Esophagus mucosa (tissue), 1 donor: ENCODE measurements around the gene GOLM1. TPM values are rescaled to one million over a fixed set of nuclear protein-coding genes. Genes with fewer than 3 reads are reported as not detected.
"Not testable (repeated sequence)": the region's sequence is repeated elsewhere in the genome, so short reads cannot be mapped to it uniquely, and the experiment has no call there.

Experiments
- ATAC-seq: fragments of 200-7000 bp; cut with Tn5 transposase; one replicate; pipeline ENCODE4 v1.9.1; 2020
- total RNA-seq: library from RNA; stranded (reverse); gene quantifications from one replicate; pipeline ENCODE4 v1.2.4, GENCODE V29; 2023
- donor health status: DM: yes; HTN: yes; CAD: no.

The GOLM1 gene
- total RNA-seq, 1 donor from 2014 or later, result 3.7 TPM

DNA sequence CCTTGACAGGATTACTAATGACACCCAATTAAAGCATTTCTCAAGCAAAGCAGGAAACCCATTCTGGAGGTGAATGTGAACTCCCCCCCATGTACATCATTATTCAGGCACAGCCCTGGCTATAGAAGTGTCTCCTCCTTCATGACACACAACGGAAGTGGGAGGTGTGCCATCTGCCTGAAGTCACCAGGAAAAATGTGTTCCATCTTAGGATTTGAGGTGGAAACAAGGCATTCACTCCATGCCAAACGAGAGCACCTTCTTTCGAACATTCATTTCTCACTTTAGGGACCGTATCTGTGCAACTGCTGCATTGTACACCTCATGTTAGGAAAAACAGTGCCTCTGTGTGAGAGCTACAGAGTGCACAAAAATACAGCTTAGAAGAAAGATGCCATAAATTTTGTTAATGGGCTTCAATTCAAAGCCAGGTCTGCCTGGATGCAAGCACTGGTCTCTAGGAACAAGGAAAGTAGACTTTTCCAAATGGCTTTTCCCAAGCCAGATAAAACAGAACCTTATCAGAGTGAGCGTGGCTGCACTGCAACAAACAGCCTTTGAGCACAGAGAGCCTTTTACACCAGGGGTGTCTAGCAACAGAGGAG, 19.4 kb downstream of the GOLM1 start:
- ATAC-seq, result no peak

DNA sequence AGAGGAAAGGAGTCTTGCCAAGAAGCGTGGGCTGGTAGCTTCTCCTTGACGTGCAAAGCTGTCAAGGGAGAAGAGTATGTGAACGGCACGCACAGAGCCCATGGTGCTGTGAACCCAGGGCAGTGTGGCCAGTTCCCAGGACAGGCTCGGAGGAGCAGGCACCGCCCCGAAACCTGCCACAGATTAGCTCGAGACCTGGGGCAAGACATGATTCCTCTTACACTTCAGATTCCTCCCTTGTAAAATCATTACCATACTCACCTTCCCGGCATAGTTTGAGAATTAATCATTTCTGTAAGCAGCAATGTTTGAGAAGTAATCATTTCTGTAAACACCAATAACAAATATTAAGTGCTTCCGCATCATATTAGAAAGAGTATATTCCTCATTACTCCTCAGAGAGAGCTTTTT, 19.9 kb downstream of the GOLM1 start:
- ATAC-seq, result no peak

DNA sequence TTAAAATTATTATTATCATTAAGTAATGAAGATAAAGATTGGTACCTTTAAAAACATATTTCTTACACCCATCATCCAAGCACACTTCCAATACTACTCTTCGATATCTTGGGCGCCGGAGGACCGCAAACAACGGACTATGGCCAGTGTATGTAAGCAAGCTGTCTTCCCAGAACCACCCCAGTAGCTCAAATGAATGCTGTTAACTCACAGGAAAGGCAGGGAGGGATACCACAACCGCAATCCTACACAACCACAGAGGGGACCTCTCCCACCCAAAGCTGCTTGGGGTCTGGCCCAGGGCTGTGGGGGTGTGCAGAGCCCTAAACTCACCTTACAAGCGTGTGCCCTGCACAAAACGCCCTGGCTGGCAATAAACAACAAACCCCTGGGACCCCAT, 20.6 kb downstream of the GOLM1 start:
- ATAC-seq, result no peak

DNA sequence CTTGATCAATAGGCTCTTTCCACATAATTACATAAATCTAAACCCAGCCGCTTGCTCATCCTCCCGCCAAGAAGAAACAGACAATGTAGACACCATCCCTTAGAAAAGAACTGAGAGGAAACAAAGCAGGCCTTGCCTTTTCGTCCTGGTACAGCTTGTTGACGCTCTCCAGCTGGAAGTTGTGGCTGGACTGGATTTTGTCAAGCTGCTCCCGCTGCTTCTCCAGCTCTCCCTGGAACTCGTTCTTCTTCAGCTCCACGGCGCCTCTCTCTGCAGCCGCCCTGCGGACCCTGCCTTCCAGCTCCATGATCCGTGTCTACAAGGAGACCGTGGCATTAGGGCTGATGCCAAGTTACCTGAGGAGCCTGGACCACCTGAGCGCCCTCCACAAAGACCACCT, 22.1 kb downstream of the GOLM1 start:
- ATAC-seq, result no peak

DNA sequence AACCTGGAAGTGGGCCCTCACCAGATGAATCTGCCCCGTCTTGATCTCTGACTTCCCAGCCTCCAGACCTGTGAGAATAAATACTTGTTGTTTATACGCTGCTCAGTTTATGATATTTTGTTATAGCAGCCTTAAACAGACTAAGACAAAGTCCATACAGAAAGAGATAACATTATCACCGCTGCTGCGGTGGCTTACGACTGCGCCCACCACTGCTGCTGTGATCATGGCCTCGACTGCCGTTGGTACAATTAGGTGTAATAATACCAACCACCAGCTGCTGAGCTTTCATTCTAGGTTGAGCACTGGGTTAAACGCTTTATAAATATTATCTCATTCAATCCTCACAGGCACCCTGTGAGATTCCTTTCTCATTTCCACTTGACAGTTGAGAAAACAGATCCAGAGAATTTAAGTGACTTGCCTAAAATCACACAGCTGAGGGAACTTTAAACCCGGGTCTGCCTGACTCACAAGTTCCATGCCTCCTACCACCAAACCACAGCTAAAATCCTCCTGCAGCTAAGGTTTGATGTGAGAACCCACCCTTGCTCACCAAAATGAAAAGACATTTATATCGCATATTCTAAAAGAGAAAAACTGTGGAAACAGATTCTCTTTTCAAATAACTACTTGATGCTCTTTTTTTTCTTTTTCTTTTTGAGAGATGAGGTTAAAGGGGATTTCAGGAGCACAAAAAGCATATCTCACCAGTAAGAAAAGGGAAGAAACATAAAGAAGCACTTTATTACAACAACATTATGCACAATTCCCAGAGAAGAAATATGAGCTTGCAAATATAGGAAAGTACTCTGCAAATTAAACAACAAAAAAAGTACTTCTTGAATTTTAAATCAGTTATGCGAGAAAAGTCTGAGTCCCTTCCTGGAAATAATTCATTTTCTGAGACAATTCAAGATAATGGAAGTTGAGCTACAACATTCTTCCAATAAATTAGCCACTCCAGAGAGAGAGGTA, 23.9 kb downstream of the GOLM1 start:
- ATAC-seq, result no peak

DNA sequence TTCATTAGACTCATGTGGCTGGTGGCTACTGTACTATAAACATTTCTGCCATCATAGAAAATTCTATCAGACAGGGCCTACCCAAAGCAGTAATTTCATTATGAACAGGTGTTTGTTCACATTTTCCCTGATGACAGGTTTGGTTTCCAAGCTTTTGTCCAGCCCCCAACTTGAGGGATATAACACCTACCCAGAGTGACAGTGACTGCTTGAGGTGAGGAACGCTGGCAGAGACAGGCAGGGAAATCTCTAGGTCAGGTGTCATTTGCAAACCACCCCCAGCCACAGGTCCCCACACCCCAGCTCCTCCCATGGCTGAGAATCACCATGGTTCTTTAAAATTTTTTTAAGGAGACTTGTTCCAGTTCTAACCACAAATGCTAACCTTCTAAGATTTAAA, 25.5 kb downstream of the GOLM1 start:
- no peak for ATAC-seq

DNA sequence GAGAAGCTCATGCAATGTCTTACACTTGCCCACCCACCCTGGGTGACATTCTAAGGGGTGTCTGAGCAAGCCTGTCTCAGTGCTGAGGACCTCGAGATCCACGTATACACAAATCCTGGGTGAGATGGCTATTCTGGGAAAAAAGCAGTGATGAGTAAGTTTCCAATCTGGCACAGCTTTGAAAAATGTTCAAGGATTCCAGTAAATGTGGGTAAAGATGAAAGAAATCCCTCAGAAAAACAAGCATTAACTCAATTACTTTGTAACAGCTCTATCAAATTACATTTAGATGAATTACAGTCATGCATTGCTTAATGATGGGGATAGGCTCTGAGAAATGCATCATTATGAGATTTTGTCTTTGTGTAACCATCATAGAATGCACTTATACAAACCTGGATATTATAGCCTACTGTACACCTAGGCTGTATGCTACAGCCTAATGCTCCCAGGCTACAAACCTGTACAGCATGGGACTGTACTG, 26.9 kb downstream of the GOLM1 start:
- no peak for ATAC-seq

DNA sequence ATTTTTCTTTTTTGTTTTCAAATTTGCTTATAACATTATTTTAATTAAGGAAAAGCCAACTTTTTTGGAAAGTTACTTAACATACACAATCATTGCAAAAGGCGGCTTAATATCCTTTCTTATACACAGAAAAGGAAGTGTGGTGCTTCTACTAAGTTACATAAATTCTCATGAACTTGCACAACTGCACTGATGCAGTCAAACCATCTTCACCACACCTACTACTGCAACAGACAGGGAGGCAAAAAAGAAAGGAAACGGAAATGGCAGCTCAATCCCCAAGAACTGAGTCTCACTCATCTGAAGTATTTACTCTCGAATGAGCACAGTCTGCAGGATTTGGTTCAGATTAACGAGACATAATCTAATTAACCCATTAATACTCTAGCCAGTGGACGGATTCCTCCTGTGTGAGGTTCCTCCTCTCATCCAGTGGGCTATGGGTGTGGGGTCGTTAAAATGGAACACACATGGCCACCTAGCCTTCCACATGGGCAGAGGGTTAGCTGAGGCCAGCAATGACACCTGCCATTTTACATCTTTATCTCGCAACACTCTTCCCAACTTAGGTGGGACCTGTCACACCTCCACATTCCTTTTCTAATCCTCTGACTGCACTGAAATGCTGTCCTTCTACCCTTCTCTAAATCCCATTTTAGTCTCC, 30.0 kb downstream of the GOLM1 start:
- no peak for ATAC-seq

DNA sequence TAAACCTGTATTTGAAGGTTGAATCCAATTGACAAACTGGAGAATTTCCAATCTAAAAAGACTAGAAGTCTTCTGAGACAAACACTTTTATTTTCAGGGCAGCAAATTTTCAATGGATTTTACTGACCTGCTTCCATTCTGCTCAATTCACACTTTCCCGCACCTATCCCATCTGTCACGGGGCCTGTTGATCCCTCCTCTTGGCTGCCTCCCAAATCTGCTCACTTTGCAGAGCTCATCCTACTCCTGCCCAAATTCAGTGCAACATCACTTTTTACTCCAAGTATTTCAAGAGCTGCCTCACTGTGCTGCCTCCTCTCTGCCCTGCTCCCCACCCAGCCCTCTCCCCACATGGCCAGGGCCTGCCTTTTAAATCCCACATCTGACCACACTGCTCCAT, 35.1 kb downstream of the GOLM1 start:
- ATAC-seq, result no peak

DNA sequence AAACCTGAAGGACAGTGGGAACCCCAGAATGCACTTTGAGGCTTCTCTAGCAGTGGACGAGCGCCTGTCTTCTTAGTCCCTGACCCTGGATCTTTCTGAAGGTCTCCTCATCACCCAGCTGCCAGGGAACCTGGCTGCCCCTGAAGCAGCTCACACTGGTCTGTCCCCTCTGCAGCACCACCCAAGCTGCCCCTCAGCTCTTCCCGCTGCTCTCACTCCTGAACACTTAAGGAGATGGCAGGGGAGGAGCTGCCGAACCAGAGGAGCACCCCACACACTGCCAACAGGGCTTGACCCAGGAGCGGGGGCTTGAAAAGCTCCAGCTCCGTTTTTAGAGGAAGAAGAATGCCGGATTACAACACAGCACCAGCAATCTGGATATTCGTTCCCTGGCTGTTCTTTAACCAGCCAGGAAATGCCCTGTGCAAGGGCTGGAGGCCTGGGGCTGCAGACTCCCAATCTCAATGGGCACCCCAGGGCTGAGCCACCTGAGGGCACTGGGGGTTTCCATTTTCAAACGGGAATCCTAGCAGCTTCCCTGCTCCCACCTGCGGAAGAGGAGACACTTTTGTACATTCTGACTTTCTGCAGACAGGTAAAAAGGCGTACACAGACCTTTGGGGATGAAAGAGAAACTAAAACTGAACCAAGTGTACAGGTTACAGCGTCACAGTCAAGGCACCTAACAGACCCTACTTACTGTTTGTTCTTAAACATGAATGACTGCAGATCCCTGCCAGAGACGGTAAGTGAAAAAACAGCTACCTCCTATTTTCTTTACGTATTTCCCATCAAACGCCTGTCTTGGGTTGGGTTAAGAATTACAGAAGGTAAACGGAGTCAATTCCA, 36.3 kb downstream of the GOLM1 start:
- ATAC-seq, result no peak

DNA sequence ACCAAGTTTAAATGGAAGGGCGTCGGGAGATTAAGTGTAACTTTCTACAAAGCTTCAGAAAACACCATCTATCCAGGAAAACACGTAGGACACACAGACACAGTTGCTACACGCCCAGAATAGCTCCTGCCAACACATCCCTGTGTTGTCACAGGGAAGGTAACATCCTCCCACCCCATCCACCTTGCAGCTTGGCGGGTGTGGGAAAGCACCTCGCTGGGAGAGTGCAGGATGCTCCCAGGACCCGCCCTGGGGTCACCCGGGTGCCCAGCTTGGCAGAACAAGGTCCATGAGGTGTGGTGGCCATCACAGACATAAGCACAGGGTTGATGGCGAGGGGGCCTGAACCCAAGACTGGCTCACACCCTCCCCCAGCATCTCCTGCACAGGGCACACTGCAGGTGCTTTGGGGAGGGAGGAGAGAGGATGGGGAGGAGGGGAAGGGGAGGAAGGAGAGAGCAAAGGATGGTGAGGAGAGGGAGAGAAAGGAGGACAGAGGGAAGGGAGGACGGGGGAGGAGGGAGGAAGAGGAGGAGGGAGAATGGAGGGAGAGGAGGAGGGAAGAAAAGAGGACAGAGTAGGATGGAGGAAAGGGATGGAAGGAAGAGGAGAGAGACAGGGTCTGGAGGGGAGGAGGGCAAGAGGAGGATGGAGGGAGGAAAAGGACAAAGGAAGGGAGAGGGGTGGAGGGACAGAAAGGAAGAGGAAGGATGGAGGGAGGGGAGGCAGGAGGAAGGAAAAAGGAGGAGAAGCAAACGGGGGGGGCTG, 37.2 kb downstream of the GOLM1 start:
- ATAC-seq, result no peak

DNA sequence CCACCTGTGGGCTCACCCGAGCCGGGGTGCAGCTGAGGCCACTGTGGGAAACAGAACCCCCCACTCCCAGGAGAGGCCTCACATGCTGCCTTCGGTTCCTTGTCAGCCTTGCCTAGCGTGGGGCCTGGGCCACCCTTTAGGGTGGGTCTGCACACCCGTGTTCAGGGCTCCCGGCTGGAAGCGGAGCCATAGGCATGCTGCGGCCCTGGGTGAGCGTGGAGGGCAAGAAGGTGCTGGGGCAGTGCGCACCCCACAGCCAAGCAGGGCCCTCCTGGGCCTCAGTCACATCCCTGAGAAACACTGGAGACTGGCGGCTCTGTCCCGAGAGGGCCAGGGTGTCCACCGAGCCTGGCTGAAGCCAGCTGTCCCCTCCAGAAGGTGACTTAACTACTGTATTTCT, 41.9 kb downstream of the GOLM1 start:
- no peak for ATAC-seq

DNA sequence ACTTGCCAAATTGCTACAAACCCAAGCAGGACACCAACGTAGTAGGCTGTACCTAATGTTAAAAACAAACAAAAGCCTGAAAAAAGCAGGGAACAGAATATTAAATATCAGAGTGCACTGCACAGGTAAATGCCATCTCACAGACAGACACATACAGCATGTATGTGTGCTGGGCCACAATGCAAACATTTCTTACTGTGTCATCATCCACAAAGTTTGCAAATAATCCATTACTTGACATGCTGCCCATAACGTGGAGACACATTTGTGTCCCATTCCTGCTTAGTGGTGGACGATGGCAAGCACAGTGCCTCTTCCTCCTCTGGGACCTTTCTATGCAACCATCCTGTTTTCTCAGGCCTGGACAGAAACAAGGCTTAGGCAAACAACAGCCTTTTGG, 44.7 kb downstream of the GOLM1 start:
- ATAC-seq, result no peak

DNA sequence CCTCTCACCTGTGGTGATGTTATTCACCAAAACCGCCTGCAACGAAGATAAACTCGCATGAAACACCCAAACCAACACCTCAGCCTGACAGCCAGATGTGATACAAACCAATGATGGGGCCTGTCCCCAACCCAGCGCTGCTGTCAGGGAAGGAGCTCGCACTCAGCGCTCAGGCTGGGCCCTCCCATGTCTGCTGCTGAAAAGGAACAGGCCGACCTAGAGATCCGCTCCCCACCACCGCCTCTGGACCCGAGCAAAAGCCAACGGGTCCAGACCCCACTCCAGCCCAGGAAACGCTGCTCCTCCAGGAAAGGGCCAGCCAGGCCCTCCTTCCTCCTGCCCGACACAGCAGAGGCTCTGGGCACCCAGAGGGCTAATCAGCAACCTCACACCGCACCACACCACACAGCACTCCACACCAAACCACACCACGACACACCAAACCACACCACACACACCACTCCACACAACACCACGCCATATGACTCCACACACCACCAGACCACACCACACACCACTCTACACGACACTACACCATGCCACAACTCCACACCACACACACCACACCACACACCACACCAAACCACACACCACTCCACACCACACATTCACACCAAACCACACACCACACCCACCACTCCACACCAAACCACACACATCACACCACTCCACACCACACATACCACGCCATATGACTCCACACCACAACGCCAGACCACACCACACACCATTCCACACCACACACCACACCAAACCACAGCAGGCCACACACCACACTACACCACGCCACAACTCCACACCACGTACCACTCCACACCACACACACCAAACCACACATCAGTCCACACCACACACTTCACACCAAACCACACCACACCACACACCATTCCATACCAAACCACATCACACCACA, 46.5 kb downstream of the GOLM1 start:
- no peak for ATAC-seq

DNA sequence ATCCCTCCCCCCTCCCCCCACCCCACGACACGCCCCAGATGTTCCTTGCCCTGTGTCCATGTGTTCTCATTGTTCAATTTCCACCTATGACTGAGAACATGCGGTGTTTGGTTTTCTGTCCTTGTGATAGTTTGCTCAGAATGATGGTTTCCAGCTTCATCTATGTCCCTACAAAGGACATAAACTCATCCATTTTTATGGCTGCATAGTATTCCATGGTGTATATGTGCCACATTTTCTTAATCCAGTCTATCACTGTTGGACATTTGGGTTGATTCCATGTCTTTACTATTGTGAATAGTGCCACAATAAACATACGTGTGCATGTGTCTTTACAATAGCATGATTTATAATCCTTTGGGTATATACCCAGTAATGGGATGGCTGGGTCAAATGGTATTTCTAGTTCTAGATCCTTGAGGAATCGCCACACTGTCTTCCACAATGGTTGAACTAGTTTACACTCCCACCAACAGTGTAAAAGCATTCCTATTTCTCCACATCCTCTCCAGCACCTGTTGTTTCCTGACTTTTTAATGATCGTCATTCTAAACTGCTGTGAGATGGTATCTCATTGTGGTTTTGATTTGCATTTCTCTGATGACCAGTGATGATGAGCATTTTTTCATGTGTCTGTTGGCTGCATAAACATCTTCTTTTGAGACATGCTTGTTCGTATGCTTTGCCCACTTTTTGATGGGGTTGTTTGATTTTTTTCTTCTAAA, 51.2 kb downstream of the GOLM1 start:
- not testable (repeated sequence) for ATAC-seq

DNA sequence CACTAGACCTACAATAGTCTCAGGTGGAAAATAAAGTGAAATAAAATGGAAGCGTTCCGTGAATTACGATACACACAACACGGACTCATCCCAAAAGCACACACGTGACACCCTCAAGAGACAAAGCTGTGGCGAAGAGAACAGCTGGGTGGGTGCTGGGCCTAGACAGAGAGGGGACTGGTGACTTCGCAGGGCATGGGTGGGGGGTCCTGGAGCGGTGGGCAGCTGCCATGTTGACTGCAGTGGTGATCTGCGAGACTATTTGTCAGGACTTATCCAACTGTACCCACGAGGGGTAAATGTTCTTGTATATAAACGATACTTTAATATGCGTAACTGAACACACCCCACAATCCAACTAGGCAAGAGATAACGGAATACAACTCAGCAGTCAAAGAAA, 52.0 kb downstream of the GOLM1 start:
- no peak for ATAC-seq

DNA sequence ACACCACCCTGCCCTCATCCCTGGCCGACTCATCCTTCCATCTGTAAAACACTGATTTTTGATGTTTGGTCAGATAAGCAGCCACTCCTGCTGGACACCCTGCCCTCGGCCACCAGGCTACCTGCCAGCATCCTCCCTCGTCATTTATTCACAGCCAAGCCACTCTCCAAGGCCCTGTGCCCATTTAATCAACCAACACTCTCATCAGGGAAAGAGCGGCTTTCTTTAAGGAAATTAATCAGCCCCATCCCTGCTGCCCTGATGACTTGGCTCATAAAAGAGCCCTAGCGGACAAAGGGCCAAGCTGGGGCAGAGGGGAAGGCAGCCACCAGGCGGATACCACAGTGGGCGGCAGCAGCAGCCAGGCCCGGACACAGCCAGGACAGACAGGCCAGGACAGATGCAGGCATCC, 52.4 kb downstream of the GOLM1 start:
- ATAC-seq, result no peak

DNA sequence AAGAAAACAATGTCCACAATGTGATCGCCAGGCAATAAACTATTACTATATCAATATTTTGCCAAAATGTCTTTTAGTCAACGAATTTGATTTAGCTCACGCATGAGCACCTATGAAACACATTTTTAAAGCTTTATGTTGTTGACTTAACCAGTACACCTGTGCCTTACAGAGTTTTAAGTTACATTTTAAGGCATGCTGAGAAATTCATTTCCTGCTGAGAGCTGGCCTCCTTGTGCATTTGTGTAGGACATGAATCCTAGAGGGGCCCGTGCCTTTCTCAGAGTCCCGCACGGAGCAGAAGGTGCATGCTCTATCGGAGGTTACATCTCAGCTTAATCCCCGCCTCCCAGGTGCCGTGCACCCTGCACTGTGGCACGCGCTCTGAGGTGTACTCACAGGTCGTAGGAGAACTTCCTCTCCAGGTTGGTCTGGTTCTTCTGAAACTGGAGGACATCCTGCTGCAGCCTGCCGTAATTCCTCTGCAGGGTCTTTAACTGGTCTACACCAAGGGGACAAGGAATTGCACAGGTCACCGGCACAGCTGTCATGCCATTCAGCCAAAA, 53.2 kb downstream of the GOLM1 start:
- ATAC-seq, result no peak

DNA sequence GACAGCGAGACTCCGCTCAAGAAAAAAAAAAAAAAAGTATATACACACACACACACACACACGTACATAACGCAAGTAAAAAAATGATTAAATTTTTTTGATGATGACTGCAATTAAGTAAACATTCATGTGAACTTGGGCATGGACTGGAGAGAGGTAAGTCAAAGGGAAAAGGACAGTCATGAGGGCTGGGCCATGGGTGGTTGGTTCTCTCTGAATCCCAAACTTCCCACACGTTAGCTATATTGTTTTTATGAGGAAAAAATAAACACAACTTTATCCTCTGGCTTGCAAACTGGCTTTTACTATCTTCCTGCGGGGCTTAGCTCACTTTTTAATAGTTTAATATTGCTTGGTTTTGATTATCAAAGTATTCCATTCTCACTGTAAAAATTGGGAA, 53.7 kb downstream of the GOLM1 start:
- ATAC-seq, result no peak
